Endothelial cell of umbilical vein (primary cell): Measurements from ENCODE around the gene CISD3.

ENCODE experiments used
- CTCF ChIP-seq, 2 donors: IDR thresholded peaks; 1 replicate in 1 of 2; 2 replicates in 1 of 2; pipeline ENCODE4 v1.5.1; 2011; ENCODE audit warnings: low read length in 2 of 2, mild to moderate bottlenecking in 2 of 2, moderate library complexity in 2 of 2, control low read depth in 1 of 2, inconsistent platforms in 1 of 2, low read depth in 1 of 2; ENCODE audit not compliant: insufficient read depth in 1 of 2; ENCODE audit errors: extremely low read depth in 1 of 2
- EZH2 ChIP-seq: IDR thresholded peaks from 2 replicates; pipeline ENCODE4 v1.6.1; 2012; ENCODE audit warnings: borderline replicate concordance, low read depth, mild to moderate bottlenecking, moderate library complexity, low read length, inconsistent platforms; ENCODE audit not compliant: severe bottlenecking
- FOS ChIP-seq: IDR thresholded peaks from 2 replicates; pipeline ENCODE4 v1.6.1; 2011; ENCODE audit warnings: mild to moderate bottlenecking, low read length, moderate library complexity, borderline replicate concordance; ENCODE audit not compliant: insufficient read depth
- JUN ChIP-seq: IDR thresholded peaks from 2 replicates; pipeline ENCODE4 v1.6.1; 2011; ENCODE audit warnings: borderline replicate concordance, low read depth; ENCODE audit not compliant: insufficient read length, insufficient read depth
- MYC ChIP-seq: IDR thresholded peaks from one replicate; pipeline ENCODE4 v1.6.1; 2011; ENCODE audit warnings: mild to moderate bottlenecking, low read depth, low read length
- POLR2A ChIP-seq: IDR thresholded peaks from 2 replicates; pipeline ENCODE4 v1.6.1; 2012; ENCODE audit warnings: low read depth, mild to moderate bottlenecking, control low read depth, low read length
- POLR2AphosphoS5 ChIP-seq: IDR thresholded peaks from 2 replicates; pipeline ENCODE4 v1.6.1; 2012; ENCODE audit warnings: low read depth, mild to moderate bottlenecking, control low read depth, low read length, moderate library complexity; ENCODE audit not compliant: insufficient read depth

GRCh38 chr17:38751144-38751807 is 21.1 kb downstream of the CISD3 start:
- TF ChIP-seq CTCF (IDR thresholded peaks at IDR 0.05; ENCODE audit: extremely low read depth in 1 of 2, insufficient read depth in 1 of 2, low read depth in 1 of 2, low read length in 2 of 2), result no peak
- no peak for TF ChIP-seq JUN
- TF ChIP-seq FOS, result no peak
- no peak for TF ChIP-seq POLR2AphosphoS5
- TF ChIP-seq POLR2A, result no peak
- no peak for TF ChIP-seq EZH2
- TF ChIP-seq MYC, result no peak
